Measurements from ENCODE around the gene AREG.

GRCh38 chr4:74395633-74396032 is 49.3 kb upstream of the AREG start:
- no peak for TF ChIP-seq CTCF (IDR thresholded peaks at IDR 0.05)
- no peak for TF ChIP-seq POLR2A (IDR thresholded peaks at IDR 0.05)
